Right cardiac atrium (tissue), 5 donors: ENCODE data around the gene FOXD1. TPM values are rescaled to one million over a fixed set of nuclear protein-coding genes. Genes with fewer than 3 reads are reported as not detected.

ENCODE experiments used
- ATAC-seq, 2 donors: fragments of 200-7000 bp; cut with Tn5 transposase; one replicate each; pipeline versions ENCODE4 v1.8.0 to v1.9.1; 2020; ENCODE audit warnings: moderate library complexity in 2 of 2, mild to moderate bottlenecking in 1 of 2
- DNase-seq, 3 donors: peaks; one replicate each; pipeline ENCODE4 v3.0.0-alpha.2; 2020
- H3K27ac ChIP-seq: one replicate; pipeline ENCODE4 v1.5.1; 2013; ENCODE audit warnings: mild to moderate bottlenecking, low read length, control low read depth, moderate library complexity
- H3K27me3 ChIP-seq: one replicate; pipeline ENCODE4 v1.6.1; 2013; ENCODE audit not compliant: control insufficient read depth, insufficient read depth
- H3K4me1 ChIP-seq: one replicate; pipeline ENCODE4 v1.6.1; 2013; ENCODE audit warnings: low read length; ENCODE audit not compliant: control insufficient read depth, insufficient read depth
- H3K4me3 ChIP-seq: one replicate; pipeline ENCODE4 v1.5.1; 2013; ENCODE audit warnings: low read length, control low read depth
- H3K9me3 ChIP-seq: one replicate; pipeline ENCODE4 v1.6.1; 2013; ENCODE audit warnings: low read length; ENCODE audit not compliant: control insufficient read depth
- WGBS: extraction: QIAGEN DNeasy Blood & Tissue Kit; methylation state at CpG from one replicate; pipeline ENCODE4 v1.1.7; 2013; 5-methylcytosine and 5-hydroxymethylcytosine counted together
- intact Hi-C, 4 donors: fragments of 100-400 bp; cut with DNase I; formaldehyde crosslinking; loops; one replicate each; pipeline versions ENCODE4 v1.11.0 to v1.14.0; 2022 to 2023
- polyA plus RNA-seq: library from polyadenylated mRNA; stranded (reverse); fragments of 200-250 nt; gene quantifications from one replicate; pipeline ENCODE4 v1.2.3, GENCODE V29; 2013
- total RNA-seq, 4 donors: library from RNA; stranded (reverse); fragmentation: NEBNext Ultra II Directional; extraction: Animal tissue kit (Norgen Biotek cat#: 25700); gene quantifications; one replicate each; pipeline ENCODE4 v1.2.1, GENCODE V29; 2021
- donor health status: healthy with polysubstance abuse.
- donor health status: DM: no; HTN: yes; CAD: no.
- donor health status: DM: no; HTN: no; CAD: no.
- donor health status: DM: no; HTN: yes; CAD: no; lungs with severe emphysema.
- donor health status: DM: yes; HTN: yes; CAD: no.

The FOXD1 gene
- total and polyA plus RNA-seq, 5 donors = 0.14 TPM; not detected in 4

DNA sequence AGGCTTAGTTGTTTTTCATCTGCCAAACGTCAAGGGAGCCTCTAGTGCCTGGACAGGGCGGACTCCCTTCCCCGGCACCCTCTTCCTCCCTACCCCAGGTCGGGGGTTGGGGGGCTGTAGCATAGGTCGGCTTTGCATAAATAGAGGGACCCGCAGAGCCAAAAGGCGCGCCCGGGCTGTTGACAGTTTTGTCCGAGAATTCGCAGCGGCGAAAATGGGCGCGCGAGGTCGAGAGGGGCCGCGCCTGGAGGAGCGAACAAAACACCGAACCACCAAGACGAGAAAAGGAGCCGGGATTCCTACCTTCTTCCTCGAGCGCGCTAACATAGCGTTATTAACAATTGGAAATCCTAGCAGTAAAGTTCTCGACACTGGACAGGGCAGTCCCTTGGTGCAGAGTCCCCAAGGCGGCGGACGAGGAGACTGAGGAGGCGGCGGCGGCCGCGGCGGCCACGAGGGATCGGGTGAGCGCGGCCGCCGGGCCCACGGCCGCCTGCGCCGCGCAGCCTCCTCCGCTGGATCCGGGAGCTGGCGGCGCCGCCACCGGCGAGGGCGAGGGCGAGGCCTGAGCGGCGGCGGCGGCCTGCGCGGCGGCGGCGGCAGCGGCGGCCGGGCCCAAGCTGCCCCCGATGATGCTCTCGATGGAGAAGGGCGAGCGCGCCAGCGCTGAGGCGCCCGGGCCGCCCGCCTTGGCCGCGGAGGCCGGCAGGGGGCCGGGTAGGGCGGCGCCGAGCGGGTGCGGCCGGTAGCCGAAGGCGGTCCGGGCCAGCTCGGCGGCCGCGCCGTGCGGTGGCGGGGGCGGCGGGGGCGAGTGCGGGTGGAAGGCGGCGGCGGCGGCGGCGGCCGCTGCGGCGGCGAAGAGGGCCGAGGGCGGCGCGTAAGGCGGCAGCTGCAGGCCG lies 1.7 kb downstream of the FOXD1 start:
- ATAC-seq (no peak), DNase-seq (peak in 2 of 3 donors; percentile 42 to 43)
- Histone ChIP-seq H3K27me3 (no peaks in the 10 kb centered on the region), H3K4me1 (peaks cover 3% of the 10 kb centered on the region), H3K27ac (no peak overlapping the region), H3K4me3 (peak overlapping the region; percentile 40), H3K9me3 (no peaks in the 10 kb centered on the region)
- intact Hi-C loops = no loop called here
- 3% methylated on average over 115 of the region's 119 CpGs for WGBS

DNA sequence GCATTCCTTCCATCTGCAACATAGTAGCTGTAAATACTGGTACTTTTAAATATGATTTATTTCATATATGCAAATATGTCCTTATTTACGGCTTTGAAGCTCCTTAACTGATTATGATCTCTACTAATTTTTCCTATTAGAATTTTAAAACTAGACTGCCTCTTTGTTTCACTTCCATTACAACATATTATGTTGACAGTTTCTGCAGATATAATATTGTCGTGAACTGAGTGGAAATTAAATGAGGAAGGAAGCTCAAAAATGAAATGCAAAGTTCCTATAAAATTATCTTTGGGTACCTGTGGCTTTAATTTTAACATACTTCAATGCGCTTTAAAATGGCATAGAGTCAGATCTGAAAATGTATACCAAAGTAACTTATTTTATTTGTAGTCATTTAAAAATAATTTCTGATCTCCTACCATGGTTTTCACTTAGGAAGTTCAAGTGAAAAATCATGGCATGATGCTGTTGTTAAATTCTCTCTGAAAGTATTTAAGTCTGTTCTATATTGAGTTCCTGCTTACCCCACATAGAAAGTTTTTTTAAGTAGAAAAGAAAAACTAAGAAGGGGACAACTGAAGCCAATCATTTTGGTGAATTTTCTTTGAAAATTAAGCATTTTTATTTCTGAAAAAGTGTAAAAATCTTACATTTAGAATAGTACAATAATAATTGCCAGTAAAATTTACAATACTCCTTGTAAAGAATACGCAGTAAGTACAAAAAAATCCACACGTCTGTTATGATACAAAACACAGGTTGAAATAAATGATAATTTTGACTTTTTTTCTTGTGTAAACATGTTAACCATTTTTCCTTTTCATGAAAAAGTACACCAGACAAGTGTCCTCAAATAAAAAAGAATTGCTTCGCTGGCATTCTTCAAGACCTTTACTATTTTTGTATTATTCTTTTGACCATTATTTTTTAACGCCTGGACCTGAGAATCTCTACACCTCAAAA lies 2.6 kb downstream of the FOXD1 start:
- Histone ChIP-seq H3K4me3 (peak overlapping the region; percentile 40), H3K27me3 (peaks cover 3% of the 10 kb centered on the region), H3K9me3 (no peaks in the 10 kb centered on the region), H3K4me1 (peaks cover 3% of the 10 kb centered on the region), H3K27ac (no peak overlapping the region)
- 21% methylated on average over 7 of the region's 7 CpGs for WGBS
- ATAC-seq = no peak
- intact Hi-C loops = no loop called here
- DNase-seq = no peak

DNA sequence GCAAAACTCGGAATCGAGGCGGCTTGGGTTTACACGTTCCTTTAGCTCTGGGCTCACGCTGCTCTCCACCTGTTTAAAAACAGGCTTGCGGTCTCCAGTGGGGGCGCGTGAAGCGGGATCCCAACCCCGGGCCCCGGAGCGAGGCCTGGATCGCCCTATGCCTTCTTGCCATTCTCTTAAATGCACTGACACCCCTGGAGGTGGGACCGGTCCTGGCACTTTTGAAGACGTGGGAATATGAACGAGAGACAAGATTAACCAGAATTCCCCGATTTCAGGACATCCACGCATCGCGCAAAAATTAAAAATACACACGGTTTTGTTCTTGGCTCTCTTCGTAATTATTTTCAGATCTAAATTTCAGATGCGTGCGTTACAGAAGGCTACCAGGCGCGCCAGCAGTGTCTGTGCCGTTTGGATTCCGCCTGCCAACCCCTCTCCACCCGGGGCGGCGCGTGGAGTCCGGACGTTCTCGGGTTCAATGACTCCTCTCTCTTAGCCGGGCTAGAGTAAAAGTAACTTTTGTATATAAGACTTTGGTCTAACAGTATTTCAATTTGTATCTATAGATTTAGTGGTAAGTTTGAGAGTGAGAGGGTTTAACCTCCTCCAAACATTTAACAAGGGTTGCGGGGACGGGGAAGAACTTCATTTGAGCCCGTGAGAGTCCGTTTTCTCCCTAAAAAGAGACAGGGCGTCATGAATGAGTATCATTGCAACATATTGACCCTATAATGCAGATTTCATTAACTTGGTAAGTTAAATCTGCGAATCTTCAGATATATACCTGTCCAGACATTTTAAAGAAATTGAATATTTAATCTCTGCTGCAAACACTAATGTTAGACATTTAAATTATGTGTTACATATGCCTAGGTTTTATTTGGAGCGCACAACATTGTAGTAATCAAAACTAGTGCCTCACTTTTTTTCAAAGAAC lies 3.8 kb downstream of the FOXD1 start:
- H3K9me3 ChIP-seq = no peaks in the 10 kb centered on the region
- H3K27ac ChIP-seq = no peak overlapping the region
- WGBS = 13% methylated on average over 43 of the region's 43 CpGs
- no peak for ATAC-seq
- DNase-seq = no peak
- peaks cover 3% of the 10 kb centered on the region for H3K27me3 ChIP-seq
- intact Hi-C loops = no loop called here
- H3K4me3 ChIP-seq = no peak overlapping the region
- H3K4me1 ChIP-seq = peaks cover 3% of the 10 kb centered on the region

DNA sequence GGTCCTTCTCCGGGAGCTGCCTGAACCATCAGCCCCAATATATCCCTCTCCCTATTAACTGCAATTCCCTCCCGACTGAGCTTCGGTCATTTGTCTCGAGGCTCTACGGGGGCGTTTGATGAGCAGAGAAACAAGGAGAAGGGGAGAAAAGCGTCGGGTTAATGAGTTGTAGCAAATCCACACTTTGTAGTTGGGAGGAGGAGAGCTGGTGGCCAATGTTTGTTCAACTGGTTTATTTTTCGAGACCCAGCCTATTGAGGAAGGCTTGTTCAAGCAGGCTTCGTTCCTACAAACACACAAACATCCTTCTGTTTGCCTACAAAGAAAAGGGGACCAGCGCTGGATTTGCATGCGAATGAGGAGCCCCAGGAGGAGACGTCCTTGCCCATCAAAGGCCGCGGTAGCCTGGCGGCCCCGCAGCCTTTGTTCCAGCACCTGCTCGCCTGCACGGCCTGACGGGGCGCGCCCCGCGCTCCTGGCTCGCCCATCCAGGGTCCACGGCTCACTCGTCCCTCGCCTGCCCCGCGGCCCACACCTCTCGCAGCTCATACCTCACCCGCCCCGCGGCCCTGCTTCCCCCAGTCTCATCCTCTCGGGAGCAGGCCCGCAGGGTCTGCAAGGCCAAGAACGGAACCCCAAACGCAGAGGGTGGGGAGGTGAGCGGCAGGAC lies 4.6 kb downstream of the FOXD1 start:
- 12% methylated on average over 39 of the region's 39 CpGs for WGBS

DNA sequence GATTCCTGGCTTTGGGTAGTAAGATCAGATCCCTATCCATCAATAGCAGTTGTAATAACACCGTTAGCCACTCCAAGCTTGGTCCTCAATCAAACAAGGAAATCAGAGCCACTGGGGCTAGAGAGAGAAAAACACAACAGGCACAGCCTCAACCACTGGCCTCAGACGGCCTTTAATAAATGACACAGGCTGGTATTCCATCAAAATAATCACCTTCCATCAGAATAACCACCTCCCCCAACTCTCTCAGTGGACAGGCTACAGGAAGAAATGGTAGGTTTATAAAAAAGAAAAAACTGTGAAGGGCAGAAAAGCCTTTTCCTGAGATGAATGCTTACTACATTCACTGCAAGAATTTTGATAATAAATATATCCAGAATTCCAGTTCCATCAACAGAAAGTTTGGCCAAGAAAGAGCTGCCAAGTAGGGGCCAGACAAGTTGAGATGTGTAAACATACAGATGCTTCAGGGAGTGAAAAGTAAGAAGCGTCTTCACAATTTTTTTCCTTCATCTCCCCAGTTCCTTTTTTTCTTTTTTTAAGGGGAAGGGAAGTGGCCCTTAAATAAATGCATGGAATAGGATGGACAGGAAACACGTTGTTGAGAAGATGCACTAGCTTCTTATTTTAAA lies 5.5 kb downstream of the FOXD1 start:
- H3K4me3 ChIP-seq = no peak overlapping the region
- H3K27me3 ChIP-seq = peaks cover 10% of the 10 kb centered on the region
- H3K27ac ChIP-seq = no peak overlapping the region
- H3K4me1 ChIP-seq = peaks cover 3% of the 10 kb centered on the region
- DNase-seq = no peak
- WGBS = 30% methylated on average over 4 of the region's 4 CpGs
- no peaks in the 10 kb centered on the region for H3K9me3 ChIP-seq
- no peak for ATAC-seq
- intact Hi-C loops = no loop called here

More for the DNA sequence above, 4.6 kb downstream of the FOXD1 start:
- Histone ChIP-seq H3K9me3 (no peaks in the 10 kb centered on the region), H3K27me3 (peaks cover 5% of the 10 kb centered on the region), H3K4me3 (no peak overlapping the region), H3K27ac (no peak overlapping the region), H3K4me1 (peaks cover 3% of the 10 kb centered on the region)
- DNase-seq (peak in 1 of 3 donors; percentile 39), ATAC-seq (no peak)
- intact Hi-C loops = no loop called here

DNA sequence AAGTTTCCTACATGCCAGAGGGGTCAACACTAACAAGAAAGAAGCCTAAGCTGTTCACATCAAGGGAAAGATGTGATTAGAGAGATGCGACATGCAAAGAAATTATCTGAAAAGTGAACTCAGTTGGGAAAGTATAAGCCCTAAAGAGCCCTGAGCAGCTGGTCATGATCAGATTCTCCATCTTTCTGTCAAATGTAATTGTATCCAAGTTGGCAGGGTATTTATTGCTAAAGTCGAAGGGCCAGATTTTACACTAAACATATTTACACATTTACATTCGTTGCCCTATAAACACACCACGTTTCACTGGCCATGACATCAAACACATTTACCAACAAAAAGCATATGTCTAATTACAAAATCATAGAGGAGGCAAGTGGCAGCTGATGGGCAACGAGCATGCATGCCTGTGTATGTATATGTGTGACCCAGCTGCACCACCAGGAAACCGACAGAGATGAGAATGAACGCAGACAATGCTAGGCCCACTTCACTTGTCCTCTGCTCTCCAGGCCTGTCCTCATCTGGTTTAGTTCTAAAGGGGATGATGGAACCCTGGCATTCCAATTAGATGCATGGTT lies 6.3 kb downstream of the FOXD1 start:
- peaks cover 10% of the 10 kb centered on the region for H3K27me3 ChIP-seq
- 30% methylated on average over 7 of the region's 7 CpGs for WGBS
- H3K4me3 ChIP-seq = no peak overlapping the region
- ATAC-seq (no peak), DNase-seq (no peak)
- intact Hi-C loops = no loop called here
- no peak overlapping the region for H3K27ac ChIP-seq
- no peaks in the 10 kb centered on the region for H3K9me3 ChIP-seq
- H3K4me1 ChIP-seq = peaks cover 3% of the 10 kb centered on the region

DNA sequence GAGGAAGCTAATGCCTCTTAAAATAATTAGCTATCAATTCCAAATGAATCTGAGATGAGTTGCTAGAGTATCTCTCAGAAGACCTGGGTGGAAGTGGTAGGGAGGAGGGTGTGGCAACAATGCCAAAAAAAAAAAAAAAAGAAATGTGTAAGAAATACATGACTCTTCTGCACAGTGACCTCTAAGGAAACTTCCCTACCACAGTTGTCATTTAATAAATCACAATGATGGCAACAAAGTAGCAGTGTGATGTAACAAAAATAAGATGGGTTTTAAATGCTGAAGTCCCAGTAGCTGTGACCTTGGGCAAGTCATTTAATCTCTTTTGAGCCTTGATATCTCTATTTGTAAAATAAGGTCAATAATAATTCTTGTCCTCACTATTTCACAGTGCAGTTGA lies 7.2 kb downstream of the FOXD1 start:
- Histone ChIP-seq H3K4me3 (no peak overlapping the region), H3K27me3 (peaks cover 10% of the 10 kb centered on the region), H3K27ac (no peak overlapping the region), H3K9me3 (no peaks in the 10 kb centered on the region), H3K4me1 (no peaks in the 10 kb centered on the region)
- intact Hi-C loops = no loop called here
- no peak for ATAC-seq
- no peak for DNase-seq

DNA sequence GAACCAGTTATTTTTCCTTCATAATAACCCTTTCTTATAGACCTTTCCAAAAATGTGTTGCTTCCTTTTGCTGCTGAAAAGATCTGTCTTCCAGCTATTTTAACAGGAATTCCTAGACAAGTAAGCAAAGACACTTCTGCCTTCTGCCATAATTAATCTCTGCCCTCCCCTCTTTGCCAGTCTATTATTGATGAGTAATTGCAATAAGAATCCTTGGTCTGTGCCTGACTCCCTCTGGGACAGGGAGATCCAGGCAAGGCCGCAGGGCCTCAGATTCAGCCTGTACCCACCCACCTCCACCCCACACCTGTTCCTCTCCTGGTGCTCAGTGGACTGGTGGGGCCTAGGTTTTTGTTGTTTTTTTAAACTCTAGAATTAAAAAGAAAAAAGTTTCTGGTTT lies 8.3 kb downstream of the FOXD1 start:
- no peak for DNase-seq
- H3K4me1 ChIP-seq = no peaks in the 10 kb centered on the region
- intact Hi-C loops = no loop called here
- WGBS = 21% methylated on average over 1 of the region's 1 CpG
- no peak overlapping the region for H3K27ac ChIP-seq
- no peaks in the 10 kb centered on the region for H3K9me3 ChIP-seq
- no peak for ATAC-seq
- H3K27me3 ChIP-seq = peaks cover 10% of the 10 kb centered on the region
- no peak overlapping the region for H3K4me3 ChIP-seq

DNA sequence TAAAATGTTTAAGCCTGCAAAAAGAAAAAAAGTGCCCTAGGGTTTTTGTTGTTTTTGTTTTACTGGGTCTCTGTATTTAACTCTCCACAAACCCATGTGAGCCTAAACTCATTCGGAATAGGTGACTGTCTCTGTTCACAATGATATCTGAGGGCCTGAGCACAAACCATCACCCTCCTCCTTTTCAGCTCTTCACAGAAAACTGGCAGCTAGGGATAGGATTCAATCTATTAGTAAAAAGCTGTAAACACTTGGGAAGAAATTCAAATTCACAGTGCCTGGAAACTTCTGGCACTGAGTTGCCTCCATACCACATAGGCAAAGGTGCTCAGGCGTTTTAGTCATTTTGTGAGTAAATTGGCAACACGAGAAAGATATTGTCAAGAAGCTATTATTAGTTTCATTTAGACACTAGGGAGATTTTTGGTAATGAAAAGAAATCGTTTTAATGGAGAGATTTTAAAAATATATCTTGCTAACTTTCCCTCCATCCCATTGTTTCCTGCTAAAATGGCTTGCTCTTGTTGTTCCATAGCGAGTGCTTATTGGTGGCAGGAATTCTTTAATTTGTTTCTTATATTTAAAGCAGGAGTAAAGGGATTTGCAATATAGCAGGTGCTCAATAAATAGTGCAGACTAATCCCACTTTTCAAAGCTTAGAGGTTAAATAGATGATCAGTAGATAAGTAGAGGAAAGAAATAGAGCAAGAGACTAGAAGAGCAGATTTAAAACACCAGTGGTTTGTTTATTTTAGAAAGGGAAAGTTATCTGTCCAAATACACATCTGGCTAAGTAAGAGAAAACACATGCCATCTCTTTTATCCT lies 9.7 kb downstream of the FOXD1 start:
- H3K9me3 ChIP-seq = no peaks in the 10 kb centered on the region
- 16% methylated on average over 5 of the region's 5 CpGs for WGBS
- H3K4me1 ChIP-seq = no peaks in the 10 kb centered on the region
- ATAC-seq = no peak
- H3K27me3 ChIP-seq = peaks cover 10% of the 10 kb centered on the region
- H3K27ac ChIP-seq = no peak overlapping the region
- no peak for DNase-seq
- intact Hi-C loops = no loop called here
- no peak overlapping the region for H3K4me3 ChIP-seq
